EL (cell line): ENCODE measurements around the gene LARP4B.

Source experiments
- DNase-seq: peaks from one replicate; pipeline ENCODE4 v3.0.0-alpha.2; 2016

LARP4B gene

GRCh38 chr10:822197-822596 lies 109.3 kb downstream of the LARP4B start:
- DNase-seq: no peak

GRCh38 chr10:821322-821721 lies 110.2 kb downstream of the LARP4B start:
- peak; percentile 49 for DNase-seq

- DNase-seq: no peak
These were observed 111.7 kb downstream of the LARP4B start for GRCh38 chr10:819816-820215.

- peak; percentile 83 for DNase-seq
These were observed 112.2 kb downstream of the LARP4B start for GRCh38 chr10:819326-819725.

GRCh38 chr10:818526-819220 lies 112.8 kb downstream of the LARP4B start:
- DNase-seq: no peak

- DNase-seq: no peak
These were observed 113.5 kb downstream of the LARP4B start for GRCh38 chr10:818010-818409.

- no peak for DNase-seq
These were observed 114.1 kb downstream of the LARP4B start for GRCh38 chr10:817371-817770.

GRCh38 chr10:816958-817357 lies 114.5 kb downstream of the LARP4B start:
- no peak for DNase-seq

GRCh38 chr10:816091-816477 lies 115.4 kb downstream of the LARP4B start:
- DNase-seq: no peak

- no peak for DNase-seq
These were observed 116.0 kb downstream of the LARP4B start for GRCh38 chr10:815338-816090.

GRCh38 chr10:814536-815302 lies 116.8 kb downstream of the LARP4B start:
- no peak for DNase-seq

GRCh38 chr10:813286-813685 lies 118.2 kb downstream of the LARP4B start:
- no peak for DNase-seq

GRCh38 chr10:812787-813186 lies 118.7 kb downstream of the LARP4B start:
- no peak for DNase-seq

GRCh38 chr10:811379-812175 lies 119.9 kb downstream of the LARP4B start:
- DNase-seq: no peak

- DNase-seq: no peak
These were observed 121.1 kb downstream of the LARP4B start for GRCh38 chr10:810351-810846.

- no peak for DNase-seq
These were observed 121.7 kb downstream of the LARP4B start for GRCh38 chr10:809671-810350.

- no peak for DNase-seq
These were observed 123.5 kb downstream of the LARP4B start for GRCh38 chr10:807958-808353.

GRCh38 chr10:807163-807957 lies 124.1 kb downstream of the LARP4B start:
- no peak for DNase-seq

- no peak for DNase-seq
These were observed 124.9 kb downstream of the LARP4B start for GRCh38 chr10:806451-807162.

GRCh38 chr10:805620-806305 lies 125.7 kb downstream of the LARP4B start:
- DNase-seq: no peak
